ENCODE results near the gene APCDD1.

Gene APCDD1

GRCh38 chr18:10488017-10488416 lies 33.6 kb downstream of the APCDD1 start:
- TF ChIP-seq PPARA (CRISPR knock-in tag; IDR thresholded peaks at IDR 0.05; ENCODE audit: borderline replicate concordance), result no peak
- TF ChIP-seq RARB (CRISPR knock-in tag; IDR thresholded peaks at IDR 0.05), result no peak
- no peak for TF ChIP-seq SNAI2 (CRISPR knock-in tag; IDR thresholded peaks at IDR 0.05)
- TF ChIP-seq POU6F1 (CRISPR knock-in tag; IDR thresholded peaks at IDR 0.05; ENCODE audit: borderline replicate concordance, low read depth), result no peak
- no peak for TF ChIP-seq GLIS3 (CRISPR knock-in tag; IDR thresholded peaks at IDR 0.05)
- TF ChIP-seq ZNF565 (CRISPR knock-in tag; conservative IDR thresholded peaks at IDR 0.05; ENCODE audit: low read depth), result no peak
- no peak for TF ChIP-seq CREB5 (CRISPR knock-in tag; IDR thresholded peaks at IDR 0.05; ENCODE audit: low read depth)
- no peak for TF ChIP-seq ARNTL (CRISPR knock-in tag; IDR thresholded peaks at IDR 0.05; ENCODE audit: borderline replicate concordance, low read depth)
- no peak for TF ChIP-seq ESRRG (CRISPR knock-in tag; IDR thresholded peaks at IDR 0.05)
- TF ChIP-seq, protein P1, sequence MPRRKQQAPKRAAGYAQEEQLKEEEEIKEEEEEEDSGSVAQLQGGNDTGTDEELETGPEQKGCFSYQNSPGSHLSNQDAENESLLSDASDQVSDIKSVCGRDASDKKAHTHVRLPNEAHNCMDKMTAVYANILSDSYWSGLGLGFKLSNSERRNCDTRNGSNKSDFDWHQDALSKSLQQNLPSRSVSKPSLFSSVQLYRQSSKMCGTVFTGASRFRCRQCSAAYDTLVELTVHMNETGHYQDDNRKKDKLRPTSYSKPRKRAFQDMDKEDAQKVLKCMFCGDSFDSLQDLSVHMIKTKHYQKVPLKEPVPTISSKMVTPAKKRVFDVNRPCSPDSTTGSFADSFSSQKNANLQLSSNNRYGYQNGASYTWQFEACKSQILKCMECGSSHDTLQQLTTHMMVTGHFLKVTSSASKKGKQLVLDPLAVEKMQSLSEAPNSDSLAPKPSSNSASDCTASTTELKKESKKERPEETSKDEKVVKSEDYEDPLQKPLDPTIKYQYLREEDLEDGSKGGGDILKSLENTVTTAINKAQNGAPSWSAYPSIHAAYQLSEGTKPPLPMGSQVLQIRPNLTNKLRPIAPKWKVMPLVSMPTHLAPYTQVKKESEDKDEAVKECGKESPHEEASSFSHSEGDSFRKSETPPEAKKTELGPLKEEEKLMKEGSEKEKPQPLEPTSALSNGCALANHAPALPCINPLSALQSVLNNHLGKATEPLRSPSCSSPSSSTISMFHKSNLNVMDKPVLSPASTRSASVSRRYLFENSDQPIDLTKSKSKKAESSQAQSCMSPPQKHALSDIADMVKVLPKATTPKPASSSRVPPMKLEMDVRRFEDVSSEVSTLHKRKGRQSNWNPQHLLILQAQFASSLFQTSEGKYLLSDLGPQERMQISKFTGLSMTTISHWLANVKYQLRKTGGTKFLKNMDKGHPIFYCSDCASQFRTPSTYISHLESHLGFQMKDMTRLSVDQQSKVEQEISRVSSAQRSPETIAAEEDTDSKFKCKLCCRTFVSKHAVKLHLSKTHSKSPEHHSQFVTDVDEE (CRISPR knock-in tag; IDR thresholded peaks at IDR 0.05), result no peak
- TF ChIP-seq CSDC2 (CRISPR knock-in tag; IDR thresholded peaks at IDR 0.05), result no peak
- TF ChIP-seq ISL1 (CRISPR knock-in tag; IDR thresholded peaks at IDR 0.05), result no peak
- TF ChIP-seq TOX (CRISPR knock-in tag; IDR thresholded peaks at IDR 0.05; ENCODE audit: borderline replicate concordance), result no peak
- TF ChIP-seq ZNF70 (CRISPR knock-in tag; IDR thresholded peaks at IDR 0.05), result no peak
- ATAC-seq, result no peak

GRCh38 chr18:10490401-10491165 lies 36.1 kb downstream of the APCDD1 start:
- no peak for ATAC-seq
- TF ChIP-seq TOX (CRISPR knock-in tag; IDR thresholded peaks at IDR 0.05; ENCODE audit: borderline replicate concordance), result no peak
- TF ChIP-seq, protein P2, sequence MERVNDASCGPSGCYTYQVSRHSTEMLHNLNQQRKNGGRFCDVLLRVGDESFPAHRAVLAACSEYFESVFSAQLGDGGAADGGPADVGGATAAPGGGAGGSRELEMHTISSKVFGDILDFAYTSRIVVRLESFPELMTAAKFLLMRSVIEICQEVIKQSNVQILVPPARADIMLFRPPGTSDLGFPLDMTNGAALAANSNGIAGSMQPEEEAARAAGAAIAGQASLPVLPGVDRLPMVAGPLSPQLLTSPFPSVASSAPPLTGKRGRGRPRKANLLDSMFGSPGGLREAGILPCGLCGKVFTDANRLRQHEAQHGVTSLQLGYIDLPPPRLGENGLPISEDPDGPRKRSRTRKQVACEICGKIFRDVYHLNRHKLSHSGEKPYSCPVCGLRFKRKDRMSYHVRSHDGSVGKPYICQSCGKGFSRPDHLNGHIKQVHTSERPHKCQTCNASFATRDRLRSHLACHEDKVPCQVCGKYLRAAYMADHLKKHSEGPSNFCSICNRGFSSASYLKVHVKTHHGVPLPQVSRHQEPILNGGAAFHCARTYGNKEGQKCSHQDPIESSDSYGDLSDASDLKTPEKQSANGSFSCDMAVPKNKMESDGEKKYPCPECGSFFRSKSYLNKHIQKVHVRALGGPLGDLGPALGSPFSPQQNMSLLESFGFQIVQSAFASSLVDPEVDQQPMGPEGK (CRISPR knock-in tag; IDR thresholded peaks at IDR 0.05; ENCODE audit: borderline replicate concordance), result no peak
- no peak for TF ChIP-seq ZC3H10 (CRISPR knock-in tag; IDR thresholded peaks at IDR 0.05)
- TF ChIP-seq ZNF8 (CRISPR knock-in tag; IDR thresholded peaks at IDR 0.05), result no peak
- TF ChIP-seq ZNF565 (CRISPR knock-in tag; conservative IDR thresholded peaks at IDR 0.05; ENCODE audit: low read depth), result no peak
- TF ChIP-seq SNAI2 (CRISPR knock-in tag; IDR thresholded peaks at IDR 0.05), result no peak
- TF ChIP-seq ZFP30 (CRISPR knock-in tag; IDR thresholded peaks at IDR 0.05), result no peak
- TF ChIP-seq CREB5 (CRISPR knock-in tag; IDR thresholded peaks at IDR 0.05; ENCODE audit: low read depth), result no peak
- TF ChIP-seq PPARA (CRISPR knock-in tag; IDR thresholded peaks at IDR 0.05; ENCODE audit: borderline replicate concordance), result no peak
- TF ChIP-seq ISL1 (CRISPR knock-in tag; IDR thresholded peaks at IDR 0.05), result no peak
- no peak for TF ChIP-seq POU6F1 (CRISPR knock-in tag; IDR thresholded peaks at IDR 0.05; ENCODE audit: borderline replicate concordance, low read depth)
- no peak for TF ChIP-seq TCF4 (CRISPR knock-in tag; IDR thresholded peaks at IDR 0.05; ENCODE audit: borderline replicate concordance)
- no peak for TF ChIP-seq ZNF70 (CRISPR knock-in tag; IDR thresholded peaks at IDR 0.05)
- no peak for TF ChIP-seq CSRNP3 (CRISPR knock-in tag; IDR thresholded peaks at IDR 0.05)
- no peak for TF ChIP-seq OSR1 (CRISPR knock-in tag; IDR thresholded peaks at IDR 0.05)

Measured in SK-N-SH treated with all-trans-retinoic acid at 6 μM for 48 hours (cell line).